ENCODE data around the gene NUDT2. TPM values are rescaled to one million over a fixed set of nuclear protein-coding genes. Genes with fewer than 3 reads are reported as not detected.

Gene NUDT2
- total RNA-seq, 1 donor from 2014 or later = 12.8 TPM

GRCh38 chr9:34343605-34344004, 14.2 kb downstream of the NUDT2 start:
- no peak overlapping the region for H3K4me3 ChIP-seq (ENCODE audit: insufficient read depth, low read depth, low read length)
- H4K20me1 ChIP-seq (ENCODE audit: insufficient read depth, low read length) = peaks cover 7% of the 10 kb centered on the region
- H3K4me1 ChIP-seq (ENCODE audit: insufficient read depth, low read length) = no peaks in the 10 kb centered on the region
- no peak overlapping the region for H2AFZ ChIP-seq (ENCODE audit: low read depth, low read length)
- H3K27me3 Mint-ChIP-seq (ENCODE audit: low read depth, unreplicated experiment) = no peaks in the 10 kb centered on the region
- no peak for FAIRE-seq
- H3K36me3 ChIP-seq (ENCODE audit: insufficient read depth, low read length) = peaks cover 14% of the 10 kb centered on the region
- no peak overlapping the region for H3K4me3 Mint-ChIP-seq (ENCODE audit: unreplicated experiment)
- no peak overlapping the region for H3K4me2 ChIP-seq (ENCODE audit: low read length)
- TF ChIP-seq EZH2 (IDR thresholded peaks at IDR 0.05; ENCODE audit: insufficient read depth, low read length) = no peak
- TF ChIP-seq, protein P1, sequence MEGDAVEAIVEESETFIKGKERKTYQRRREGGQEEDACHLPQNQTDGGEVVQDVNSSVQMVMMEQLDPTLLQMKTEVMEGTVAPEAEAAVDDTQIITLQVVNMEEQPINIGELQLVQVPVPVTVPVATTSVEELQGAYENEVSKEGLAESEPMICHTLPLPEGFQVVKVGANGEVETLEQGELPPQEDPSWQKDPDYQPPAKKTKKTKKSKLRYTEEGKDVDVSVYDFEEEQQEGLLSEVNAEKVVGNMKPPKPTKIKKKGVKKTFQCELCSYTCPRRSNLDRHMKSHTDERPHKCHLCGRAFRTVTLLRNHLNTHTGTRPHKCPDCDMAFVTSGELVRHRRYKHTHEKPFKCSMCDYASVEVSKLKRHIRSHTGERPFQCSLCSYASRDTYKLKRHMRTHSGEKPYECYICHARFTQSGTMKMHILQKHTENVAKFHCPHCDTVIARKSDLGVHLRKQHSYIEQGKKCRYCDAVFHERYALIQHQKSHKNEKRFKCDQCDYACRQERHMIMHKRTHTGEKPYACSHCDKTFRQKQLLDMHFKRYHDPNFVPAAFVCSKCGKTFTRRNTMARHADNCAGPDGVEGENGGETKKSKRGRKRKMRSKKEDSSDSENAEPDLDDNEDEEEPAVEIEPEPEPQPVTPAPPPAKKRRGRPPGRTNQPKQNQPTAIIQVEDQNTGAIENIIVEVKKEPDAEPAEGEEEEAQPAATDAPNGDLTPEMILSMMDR (IDR thresholded peaks at IDR 0.05; ENCODE audit: insufficient read depth, low read depth, low read length) = no peak
- no peaks in the 10 kb centered on the region for H3K27me3 ChIP-seq (ENCODE audit: insufficient read depth, low read length)
- peaks cover 23% of the 10 kb centered on the region for H3K36me3 Mint-ChIP-seq (ENCODE audit: low read depth, unreplicated experiment)
- H3K27ac ChIP-seq (ENCODE audit: low read depth, low read length) = no peak overlapping the region
- H3K79me2 ChIP-seq (ENCODE audit: insufficient read depth, low read length) = no peaks in the 10 kb centered on the region
- H3K4me1 Mint-ChIP-seq (ENCODE audit: low read depth, unreplicated experiment) = no peaks in the 10 kb centered on the region
- no peaks in the 10 kb centered on the region for H3K9me3 ChIP-seq (ENCODE audit: insufficient read depth, low read depth, low read length)
- H3K9ac ChIP-seq (ENCODE audit: low read length) = no peak overlapping the region
- no peak for DNase-seq (ENCODE audit: low read depth)
- no peak overlapping the region for H3K27ac Mint-ChIP-seq (ENCODE audit: unreplicated experiment)
- peaks cover 1% of the 10 kb centered on the region for H3K9me3 Mint-ChIP-seq (ENCODE audit: unreplicated experiment)

DNA sequence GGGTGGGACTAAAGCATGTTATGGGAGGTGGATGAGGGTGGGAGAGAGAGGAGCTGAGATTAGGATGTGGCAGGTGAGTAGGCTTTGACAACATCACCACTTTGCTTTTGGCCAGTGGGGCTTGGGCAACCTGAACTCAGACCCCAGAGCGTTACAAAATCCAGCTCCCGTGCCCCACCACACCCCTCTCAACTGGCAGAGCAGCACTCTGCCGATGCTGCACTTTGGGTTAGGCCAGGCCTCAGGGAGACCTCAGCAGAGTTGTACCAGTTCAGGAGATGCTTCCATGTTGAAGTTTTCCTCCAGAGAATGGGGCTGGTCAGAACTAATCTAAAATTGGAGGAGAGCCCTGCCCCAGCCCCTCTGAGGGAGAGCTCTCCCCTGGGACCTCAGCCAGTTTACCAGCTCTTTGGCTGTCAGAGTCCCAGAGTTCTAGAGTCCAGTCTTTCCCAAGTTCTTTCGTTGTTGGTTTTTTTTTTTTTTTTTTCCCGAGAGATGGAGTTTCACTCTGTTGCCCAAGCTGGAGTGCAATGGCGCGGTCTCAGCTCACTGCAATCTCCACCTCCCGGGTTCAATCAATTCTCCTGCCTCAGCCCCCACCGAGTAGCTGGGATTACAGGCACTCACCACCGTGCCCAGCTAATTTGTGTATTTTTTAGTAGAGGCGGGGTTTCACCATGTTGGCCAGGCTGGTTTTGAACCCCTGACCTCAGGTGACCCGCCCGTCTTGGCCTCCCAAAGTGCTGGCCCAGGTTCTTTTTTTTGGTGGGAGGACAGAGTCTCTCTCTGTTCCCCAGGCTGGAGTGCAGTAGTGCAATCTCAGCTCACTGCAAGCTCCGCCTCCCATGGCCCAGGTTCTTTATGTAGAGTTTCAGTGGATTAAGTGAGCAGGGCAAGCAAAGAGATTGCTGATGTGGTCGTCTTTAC, 17.8 kb downstream of the NUDT2 start:
- Histone ChIP-seq H2AFZ (ENCODE audit: low read depth, low read length) (no peak overlapping the region), H3K27ac (ENCODE audit: low read depth, low read length) (no peak overlapping the region), H3K9ac (ENCODE audit: low read length) (no peak overlapping the region), H3K4me2 (ENCODE audit: low read length) (no peak overlapping the region), H3K4me3 (ENCODE audit: insufficient read depth, low read depth, low read length) (no peak overlapping the region), H3K27me3 (ENCODE audit: insufficient read depth, low read length) (no peaks in the 10 kb centered on the region), H3K4me1 (ENCODE audit: insufficient read depth, low read length) (no peaks in the 10 kb centered on the region), H4K20me1 (ENCODE audit: insufficient read depth, low read length) (no peaks in the 10 kb centered on the region), H3K9me3 (ENCODE audit: insufficient read depth, low read depth, low read length) (no peaks in the 10 kb centered on the region), H3K79me2 (ENCODE audit: insufficient read depth, low read length) (no peaks in the 10 kb centered on the region), H3K36me3 (ENCODE audit: insufficient read depth, low read length) (peaks cover 6% of the 10 kb centered on the region)
- Mint-ChIP-seq H3K36me3 (ENCODE audit: low read depth, unreplicated experiment) (peaks cover 10% of the 10 kb centered on the region), H3K4me1 (ENCODE audit: low read depth, unreplicated experiment) (no peaks in the 10 kb centered on the region), H3K9me3 (ENCODE audit: unreplicated experiment) (no peaks in the 10 kb centered on the region), H3K27me3 (ENCODE audit: low read depth, unreplicated experiment) (no peaks in the 10 kb centered on the region), H3K4me3 (ENCODE audit: unreplicated experiment) (no peak overlapping the region), H3K27ac (ENCODE audit: unreplicated experiment) (no peak overlapping the region)
- DNase-seq (ENCODE audit: low read depth) = no peak
- no peak for FAIRE-seq
- TF ChIP-seq, protein P1 (IDR thresholded peaks at IDR 0.05; ENCODE audit: insufficient read depth, low read depth, low read length) = no peak
- TF ChIP-seq EZH2 (IDR thresholded peaks at IDR 0.05; ENCODE audit: insufficient read depth, low read length) = no peak

GRCh38 chr9:34347800-34348158, 18.4 kb downstream of the NUDT2 start:
- FAIRE-seq (no peak), DNase-seq (ENCODE audit: low read depth) (no peak)
- Mint-ChIP-seq H3K9me3 (ENCODE audit: unreplicated experiment) (no peaks in the 10 kb centered on the region), H3K4me3 (ENCODE audit: unreplicated experiment) (no peak overlapping the region), H3K4me1 (ENCODE audit: low read depth, unreplicated experiment) (no peaks in the 10 kb centered on the region), H3K36me3 (ENCODE audit: low read depth, unreplicated experiment) (peaks cover 7% of the 10 kb centered on the region), H3K27me3 (ENCODE audit: low read depth, unreplicated experiment) (no peaks in the 10 kb centered on the region), H3K27ac (ENCODE audit: unreplicated experiment) (no peak overlapping the region)
- Histone ChIP-seq H3K27me3 (ENCODE audit: insufficient read depth, low read length) (no peaks in the 10 kb centered on the region), H3K79me2 (ENCODE audit: insufficient read depth, low read length) (no peaks in the 10 kb centered on the region), H3K36me3 (ENCODE audit: insufficient read depth, low read length) (peaks cover 2% of the 10 kb centered on the region), H3K4me1 (ENCODE audit: insufficient read depth, low read length) (no peaks in the 10 kb centered on the region), H3K4me2 (ENCODE audit: low read length) (no peak overlapping the region), H2AFZ (ENCODE audit: low read depth, low read length) (no peak overlapping the region), H3K27ac (ENCODE audit: low read depth, low read length) (no peak overlapping the region), H4K20me1 (ENCODE audit: insufficient read depth, low read length) (no peaks in the 10 kb centered on the region), H3K4me3 (ENCODE audit: insufficient read depth, low read depth, low read length) (no peak overlapping the region), H3K9ac (ENCODE audit: low read length) (no peak overlapping the region), H3K9me3 (ENCODE audit: insufficient read depth, low read depth, low read length) (no peaks in the 10 kb centered on the region)
- no peak for TF ChIP-seq EZH2 (IDR thresholded peaks at IDR 0.05; ENCODE audit: insufficient read depth, low read length)
- TF ChIP-seq, protein P1 (IDR thresholded peaks at IDR 0.05; ENCODE audit: insufficient read depth, low read depth, low read length) = no peak
